Skin of body (tissue), 2 donors: ENCODE results near the gene RPL36. TPM values are rescaled to one million over a fixed set of nuclear protein-coding genes. Genes with fewer than 3 reads are reported as not detected.

Experiments
- DNase-seq: peaks from one replicate; lab custom pipeline; 2025; lab: John Stamatoyannopoulos, UW
- total RNA-seq: library from RNA; depleted of rRNA; stranded (reverse); fragments of >200 nt; gene quantifications from one replicate; pipeline ENCODE4 v1.2.3, GENCODE V29; 2014

RPL36 gene
- 331 TPM for total RNA-seq

DNA sequence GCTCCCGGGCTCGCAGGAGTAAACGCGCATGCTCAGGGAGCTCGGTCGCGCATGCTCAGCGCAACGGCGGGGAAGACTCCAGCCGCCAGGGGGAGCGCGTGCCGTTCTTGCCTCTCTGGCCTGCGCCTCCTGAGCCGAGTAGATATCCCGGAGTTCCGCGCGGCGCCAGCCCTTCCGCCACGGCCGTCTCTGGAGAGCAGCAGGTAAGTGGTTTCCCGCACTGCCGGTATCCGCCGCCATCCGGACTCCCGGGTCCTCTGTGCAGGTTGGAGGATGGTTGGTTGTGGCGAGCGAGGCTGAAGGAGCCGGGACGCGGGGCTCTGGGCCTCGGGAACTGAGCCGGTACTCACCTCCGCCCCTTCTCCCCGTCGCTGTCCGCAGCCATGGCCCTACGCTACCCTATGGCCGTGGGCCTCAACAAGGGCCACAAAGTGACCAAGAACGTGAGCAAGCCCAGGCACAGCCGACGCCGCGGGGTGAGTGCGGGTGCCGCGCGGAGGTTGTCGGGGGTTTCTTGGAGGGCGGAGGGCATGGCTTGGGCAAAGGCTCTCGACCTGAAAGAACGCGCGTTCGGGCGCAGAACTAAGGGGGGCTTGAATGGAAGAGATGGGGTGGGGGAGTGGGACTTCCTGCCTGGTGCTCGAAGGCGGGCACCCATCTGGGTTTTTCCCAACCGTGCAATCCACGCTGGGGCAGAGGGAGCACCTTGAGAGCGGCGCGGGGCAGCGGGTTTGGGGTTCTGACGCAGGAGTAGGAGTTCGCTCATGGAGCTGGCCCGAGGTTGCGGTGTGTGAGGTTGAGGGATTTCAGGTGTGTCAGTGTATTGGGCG is at the start of gene RPL36:
TSS of gene RPL36 (plus strand) at position 171 of the 830 bp plus-strand sequence. CDS start at position 384, 213 bp downstream.
- peak; percentile 97 for DNase-seq

DNA sequence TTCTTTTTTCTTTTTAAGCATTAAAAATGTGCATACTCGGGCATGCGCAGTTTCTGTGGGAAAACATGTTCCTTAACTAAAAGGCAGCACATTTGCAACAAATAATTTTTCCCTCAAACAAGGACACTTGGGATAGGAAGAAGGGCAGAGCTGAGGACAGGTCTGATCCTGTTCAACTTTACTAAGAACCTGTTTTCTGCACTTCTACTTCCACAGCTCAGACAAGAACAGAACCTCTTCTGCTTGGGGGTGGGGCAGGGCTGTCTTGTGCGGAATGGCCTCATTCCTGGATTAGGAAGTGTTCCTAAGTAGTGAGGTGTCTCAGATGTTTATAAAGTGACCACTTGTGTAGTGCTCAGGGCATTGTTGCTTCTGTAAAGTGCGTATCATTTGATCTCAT is 48.9 kb upstream of the RPL36 start:
- no peak for DNase-seq

GRCh38 chr19:5642204-5642603 is 47.9 kb upstream of the RPL36 start:
- no peak for DNase-seq

- DNase-seq: no peak
These were observed 47.0 kb upstream of the RPL36 start for GRCh38 chr19:5643060-5643459.

GRCh38 chr19:5644037-5644436 is 46.1 kb upstream of the RPL36 start:
- no peak for DNase-seq

DNA sequence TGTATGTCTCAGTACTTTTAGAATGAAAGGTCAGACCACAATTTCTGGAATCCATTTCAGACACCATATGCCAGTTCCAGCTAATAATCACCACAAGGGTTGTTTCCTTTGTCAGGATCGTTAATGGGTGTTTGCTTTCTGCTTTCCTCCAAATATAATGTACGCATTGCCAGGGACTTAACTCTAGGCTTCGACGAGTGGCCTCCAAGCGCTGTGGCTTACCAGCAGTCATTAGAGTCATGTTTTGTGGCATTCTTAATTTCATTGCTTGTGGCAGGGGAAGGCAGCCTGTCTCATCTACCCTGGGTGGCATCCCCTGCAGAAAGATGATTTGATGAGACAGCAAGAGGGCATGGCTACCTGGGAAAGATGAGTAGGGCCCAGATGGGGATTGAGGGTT is 44.7 kb upstream of the RPL36 start:
- DNase-seq: no peak

DNA sequence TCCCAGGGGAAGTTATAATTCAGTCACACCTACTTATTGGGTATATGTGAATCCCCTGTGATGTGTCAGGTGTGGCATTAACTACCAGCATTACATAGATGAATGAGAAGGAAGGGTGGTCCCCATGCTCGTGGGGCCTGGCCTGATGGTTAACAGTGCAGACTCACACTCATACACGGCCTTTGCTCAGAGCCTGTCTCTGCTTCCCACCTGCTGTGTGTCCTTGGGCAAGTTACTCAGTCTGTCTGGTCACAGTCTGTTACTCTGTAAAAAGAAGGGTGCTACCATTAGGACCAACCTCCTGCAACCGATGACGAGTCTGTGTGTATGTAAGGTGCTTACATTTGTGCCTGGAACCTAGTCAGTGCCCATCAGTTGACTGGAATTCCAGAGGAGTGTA is 43.4 kb upstream of the RPL36 start:
- no peak for DNase-seq

GRCh38 chr19:5648464-5648863 is 41.6 kb upstream of the RPL36 start:
- DNase-seq: no peak

DNA sequence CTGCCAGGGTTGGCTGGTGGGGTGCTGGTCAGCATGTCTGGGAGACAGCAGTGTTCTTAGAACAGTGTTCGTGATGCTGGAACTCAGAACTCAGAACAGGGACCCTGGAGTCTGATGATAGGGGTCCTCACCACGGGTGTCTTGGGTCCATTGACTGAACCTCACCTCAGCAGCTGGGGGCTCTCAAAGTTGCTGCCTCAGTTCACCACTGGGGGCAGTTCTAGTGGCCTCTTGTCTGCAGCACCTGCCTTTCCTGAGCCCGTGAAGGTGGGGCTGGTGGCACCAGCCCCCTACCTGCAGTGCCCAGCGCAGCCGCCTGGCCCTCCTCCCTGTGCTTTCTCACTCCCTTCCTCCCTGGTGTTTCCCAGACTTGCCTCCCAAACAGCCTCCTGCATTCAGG is 38.7 kb upstream of the RPL36 start:
- no peak for DNase-seq

DNA sequence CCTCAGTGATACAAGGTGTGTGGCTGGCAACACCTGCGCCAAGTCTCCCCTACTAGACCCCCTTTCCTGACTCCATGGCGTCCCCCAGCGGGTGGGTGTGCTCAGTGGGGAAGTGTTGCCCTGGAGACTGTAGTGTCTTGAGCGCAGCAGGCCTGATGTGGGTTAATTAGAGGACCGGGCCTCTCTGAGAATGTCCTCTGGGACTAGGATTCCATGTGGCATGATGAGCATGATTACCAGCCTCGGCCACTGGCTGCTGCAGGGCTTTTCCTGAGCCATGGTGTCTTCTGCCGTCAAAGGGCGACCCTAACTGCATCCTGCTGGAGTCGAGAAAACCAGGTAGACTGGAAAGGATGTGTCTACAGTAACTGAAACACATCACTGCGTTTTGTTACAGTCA is 37.8 kb upstream of the RPL36 start:
- DNase-seq: no peak

- no peak for DNase-seq
These were observed 35.2 kb upstream of the RPL36 start for GRCh38 chr19:5654931-5655330.

GRCh38 chr19:5655412-5655811 is 34.7 kb upstream of the RPL36 start:
- DNase-seq: no peak

DNA sequence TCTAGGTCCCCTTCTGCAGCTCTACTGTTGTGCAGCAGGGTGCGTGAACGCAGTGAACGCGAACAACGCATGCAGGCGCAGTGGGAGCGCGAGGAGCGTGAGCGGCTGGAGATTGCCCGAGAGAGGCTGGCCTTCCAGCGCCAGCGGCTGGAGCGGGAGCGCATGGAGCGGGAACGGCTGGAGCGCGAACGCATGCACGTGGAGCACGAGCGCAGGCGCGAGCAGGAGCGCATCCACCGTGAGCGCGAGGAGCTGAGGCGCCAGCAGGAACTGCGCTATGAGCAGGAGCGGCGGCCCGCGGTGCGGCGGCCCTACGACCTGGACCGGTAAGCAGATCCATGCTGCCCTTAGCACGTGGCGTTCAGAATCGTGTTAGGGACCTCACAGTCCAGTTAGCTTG is 28.6 kb upstream of the RPL36 start:
- DNase-seq: no peak

DNA sequence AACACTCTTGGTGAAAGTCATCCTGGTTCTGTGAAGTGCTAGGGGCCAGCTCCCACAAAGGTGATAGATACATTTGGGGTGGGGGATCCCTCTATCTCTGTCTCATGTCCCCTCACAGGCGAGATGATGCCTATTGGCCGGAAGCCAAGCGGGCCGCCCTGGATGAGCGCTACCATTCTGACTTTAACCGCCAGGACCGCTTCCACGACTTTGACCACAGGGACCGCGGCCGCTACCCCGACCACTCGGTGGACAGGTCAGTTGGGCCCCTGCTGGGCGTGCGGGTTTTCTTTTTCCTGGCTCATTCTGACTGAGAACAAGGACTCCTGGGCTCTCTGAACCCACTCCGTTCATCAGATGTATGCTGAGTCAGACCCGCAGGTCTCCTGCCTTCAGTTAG is 26.2 kb upstream of the RPL36 start:
- no peak for DNase-seq

DNA sequence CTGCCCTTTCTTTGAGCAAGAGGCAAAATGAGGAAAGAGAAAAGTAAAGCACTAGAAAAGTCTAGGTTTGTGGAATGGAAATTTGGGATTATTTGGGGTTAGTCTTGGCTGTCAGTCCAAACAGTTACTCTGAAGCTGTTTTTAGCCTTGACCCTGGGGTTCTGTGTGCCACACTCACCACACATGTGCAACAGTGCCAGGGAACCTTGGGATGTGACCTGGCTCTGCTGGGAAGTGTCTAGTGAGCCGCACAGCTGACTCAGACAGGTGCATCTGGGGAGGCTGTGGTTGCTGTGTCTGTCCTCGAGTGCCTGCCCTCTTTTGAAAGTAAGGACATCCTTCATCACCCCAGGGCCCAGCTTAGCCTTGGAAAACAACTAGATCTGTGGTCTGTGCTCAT is 25.6 kb upstream of the RPL36 start:
- DNase-seq: no peak

GRCh38 chr19:5665781-5666513 is 24.1 kb upstream of the RPL36 start:
- no peak for DNase-seq

DNA sequence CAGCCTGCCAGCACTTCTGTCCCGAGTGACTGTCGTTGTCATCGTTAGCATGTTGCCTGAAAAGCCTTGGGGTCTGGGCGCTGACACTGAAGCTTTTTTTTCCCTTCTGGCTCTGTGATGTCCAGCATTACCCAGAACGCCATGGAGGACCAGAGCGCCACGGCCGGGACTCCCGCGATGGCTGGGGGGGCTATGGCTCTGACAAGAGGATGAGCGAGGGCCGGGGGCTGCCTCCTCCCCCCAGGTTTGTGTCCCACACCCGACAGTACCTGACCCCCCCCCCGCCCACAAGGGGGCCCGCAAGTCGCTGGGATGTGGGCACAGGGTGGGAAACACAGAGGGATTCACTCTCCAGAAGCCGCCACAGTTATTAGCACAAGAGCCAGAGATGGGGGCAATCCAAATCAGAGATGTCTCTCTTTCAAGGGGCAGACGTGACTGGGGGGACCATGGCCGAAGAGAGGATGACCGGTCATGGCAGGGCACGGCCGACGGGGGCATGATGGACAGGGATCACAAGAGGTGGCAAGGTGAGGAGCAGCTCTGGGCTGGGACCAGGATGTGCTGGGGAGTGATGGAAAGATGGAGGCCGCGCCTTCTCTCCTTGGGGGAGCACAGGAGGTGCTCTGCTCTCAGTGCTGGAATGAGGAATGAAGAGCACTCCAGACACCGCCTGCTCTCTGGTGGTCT is 23.0 kb upstream of the RPL36 start:
- no peak for DNase-seq

DNA sequence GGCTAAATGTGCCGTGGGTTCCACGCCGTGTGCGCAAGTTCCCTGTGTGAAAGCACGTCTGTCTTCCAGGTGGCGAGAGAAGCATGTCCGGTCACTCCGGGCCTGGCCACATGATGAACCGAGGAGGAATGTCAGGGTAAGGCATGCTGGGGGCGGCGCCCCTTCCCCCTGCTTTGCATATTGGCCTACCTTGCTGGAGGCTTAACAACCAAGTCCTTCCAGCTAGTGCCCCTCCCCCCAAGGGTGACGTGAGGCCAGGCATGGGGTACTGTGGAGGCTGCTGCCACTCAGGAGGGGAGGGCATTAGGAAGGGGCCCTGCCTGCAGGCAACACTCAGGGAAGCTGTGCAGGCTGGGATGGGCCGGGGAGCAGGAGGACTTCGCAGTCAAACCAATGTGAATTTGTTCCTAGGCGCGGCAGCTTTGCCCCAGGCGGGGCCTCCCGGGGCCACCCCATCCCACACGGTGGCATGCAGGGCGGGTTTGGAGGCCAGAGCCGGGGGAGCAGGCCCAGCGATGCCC is 22.3 kb upstream of the RPL36 start:
- no peak for DNase-seq

GRCh38 chr19:5669212-5669611 is 20.9 kb upstream of the RPL36 start:
- DNase-seq: no peak

- no peak for DNase-seq
These were observed 18.5 kb upstream of the RPL36 start for GRCh38 chr19:5671600-5671999.

GRCh38 chr19:5672708-5673459 is 17.2 kb upstream of the RPL36 start:
- DNase-seq: no peak
